ENCODE results near the gene ATP8A2.

GRCh38 chr13:26025771-26026170 is 654.0 kb downstream of the ATP8A2 start:
- TF ChIP-seq EZH2 (IDR thresholded peaks at IDR 0.05) (no peak), POLR2AphosphoS5 (IDR thresholded peaks at IDR 0.05; ENCODE audit: borderline replicate concordance, low read depth, low read length) (no peak), FOXP2 (optimal IDR thresholded peaks at IDR 0.05; ENCODE audit: control extremely low read depth, extremely low read length, insufficient read depth) (no peak)
